Measurements from ENCODE around the gene RPS3. TPM values are rescaled to one million over a fixed set of nuclear protein-coding genes. Genes with fewer than 3 reads are reported as not detected.

RPS3 gene
- polyA plus RNA-seq, 3 donors = 1,248 to 1,563 (median 1,448) TPM

- H3K27me3 ChIP-seq (ENCODE audit: control insufficient read depth in 2 of 2, insufficient read depth in 2 of 2, low read length in 2 of 2) = peaks cover 29 to 40% of the 10 kb centered on the region in 2 donors
- peaks cover 6 to 20% of the 10 kb centered on the region in 2 donors for H3K9me3 ChIP-seq (replicated peaks in 1 of 2; ENCODE audit: control insufficient read depth in 1 of 2, insufficient read depth in 1 of 2, low read length in 2 of 2)
- H3K9ac ChIP-seq (ENCODE audit: insufficient read depth, low read length, poor library complexity, severe bottlenecking) = no peak overlapping the region
- Mint-ChIP-seq H3K4me1 (peaks cover 18% of the 10 kb centered on the region), H3K36me3 (peaks cover 28 to 40% of the 10 kb centered on the region in 2 donors), H3K4me3 (no peak overlapping the region), H3K27ac (no peak overlapping the region), H3K9me3 (peaks cover 6 to 15% (median 12%) of the 10 kb centered on the region in 7 donors), H3K27me3 (ENCODE audit: low read depth in 3 of 3) (peaks cover 38 to 44% (median 43%) of the 10 kb centered on the region in 3 donors)
- peaks cover 7 to 30% of the 10 kb centered on the region in 2 donors for H3K4me1 ChIP-seq (ENCODE audit: control insufficient read depth in 1 of 2, insufficient read depth in 2 of 2, low read length in 2 of 2)
- H3K27ac ChIP-seq (ENCODE audit: low read depth in 1 of 2, low read length in 2 of 2) = no peak overlapping the region
- H3K36me3 ChIP-seq (replicated peaks in 1 of 2; ENCODE audit: control insufficient read depth in 1 of 2, insufficient read depth in 2 of 2, low read length in 2 of 2) = peaks cover 0 to 18% of the 10 kb centered on the region in 2 donors
- no peak for DNase-seq
- H3K4me2 ChIP-seq (replicated peaks; ENCODE audit: extremely low read depth, low read length, poor library complexity, severe bottlenecking) = no peak overlapping the region
- no peaks in the 10 kb centered on the region for H3K79me2 ChIP-seq (ENCODE audit: insufficient read depth, low read length)
- H2AFZ ChIP-seq (ENCODE audit: insufficient read depth, low read depth, low read length, poor library complexity, severe bottlenecking) = no peak overlapping the region
- H4K20me1 ChIP-seq (ENCODE audit: insufficient read depth, low read length) = no peaks in the 10 kb centered on the region
- WGBS (ENCODE audit: insufficient coverage) = 100% methylated on average over 2 of the region's 4 CpGs
- TF ChIP-seq CTCF (IDR thresholded peaks at IDR 0.05) = no peak
- intact Hi-C loops (cut with micrococcal nuclease) = no loop called here
- no peak overlapping the region for H3K4me3 ChIP-seq (replicated peaks in 1 of 3; ENCODE audit: low read depth in 2 of 3, low read length in 3 of 3)
Observed at GRCh38 chr11:75434051-75434450, 34.7 kb downstream of the RPS3 start.

- Mint-ChIP-seq H3K27me3 (ENCODE audit: low read depth in 3 of 3) (peaks cover 34 to 40% (median 37%) of the 10 kb centered on the region in 3 donors), H3K9me3 (peaks cover 2 to 9% (median 5%) of the 10 kb centered on the region in 7 donors), H3K27ac (no peak overlapping the region), H3K4me1 (peaks cover 14% of the 10 kb centered on the region), H3K4me3 (no peak overlapping the region), H3K36me3 (peaks cover 28 to 40% of the 10 kb centered on the region in 2 donors)
- Histone ChIP-seq H3K27ac (ENCODE audit: low read depth in 1 of 2, low read length in 2 of 2) (no peak overlapping the region), H3K4me1 (ENCODE audit: control insufficient read depth in 1 of 2, insufficient read depth in 2 of 2, low read length in 2 of 2) (peaks cover 7 to 21% of the 10 kb centered on the region in 2 donors), H3K4me3 (replicated peaks in 1 of 3; ENCODE audit: low read depth in 2 of 3, low read length in 3 of 3) (no peak overlapping the region), H3K9me3 (replicated peaks in 1 of 2; ENCODE audit: control insufficient read depth in 1 of 2, insufficient read depth in 1 of 2, low read length in 2 of 2) (peaks cover 0 to 12% of the 10 kb centered on the region in 2 donors), H2AFZ (ENCODE audit: insufficient read depth, low read depth, low read length, poor library complexity, severe bottlenecking) (no peak overlapping the region), H3K4me2 (replicated peaks; ENCODE audit: extremely low read depth, low read length, poor library complexity, severe bottlenecking) (no peak overlapping the region), H3K79me2 (ENCODE audit: insufficient read depth, low read length) (no peaks in the 10 kb centered on the region), H3K9ac (ENCODE audit: insufficient read depth, low read length, poor library complexity, severe bottlenecking) (no peak overlapping the region), H3K36me3 (replicated peaks in 1 of 2; ENCODE audit: control insufficient read depth in 1 of 2, insufficient read depth in 2 of 2, low read length in 2 of 2) (peaks cover 0 to 18% of the 10 kb centered on the region in 2 donors), H4K20me1 (ENCODE audit: insufficient read depth, low read length) (no peaks in the 10 kb centered on the region), H3K27me3 (ENCODE audit: control insufficient read depth in 2 of 2, insufficient read depth in 2 of 2, low read length in 2 of 2) (peaks cover 24 to 35% of the 10 kb centered on the region in 2 donors)
- no peak for TF ChIP-seq CTCF (IDR thresholded peaks at IDR 0.05)
- intact Hi-C loops (cut with micrococcal nuclease) = no loop called here
- WGBS (ENCODE audit: insufficient coverage) = 97% methylated on average over 12 of the region's 12 CpGs
- no peak for DNase-seq
Observed at GRCh38 chr11:75434886-75435570, 35.7 kb downstream of the RPS3 start.

All from CD14-positive monocyte (primary cell).